HepG2 (cell line): Measurements from ENCODE around the gene MACROD2. TPM values are rescaled to one million over a fixed set of nuclear protein-coding genes. Genes with fewer than 3 reads are reported as not detected.

Experiments used
- ATAC-seq: fragments of 200-7000 bp; cut with Tn5 transposase; 3 replicates; pipeline ENCODE4 v1.9.1; 2020; ENCODE audit warnings: mild to moderate bottlenecking, moderate library complexity
- BruUV-seq: library from RNA; stranded (reverse); fragments of 400-500 nt; replicated peaks from 2 replicates; lab custom pipeline; 2021; lab: Mats Ljungman, UMichigan
- CTCF ChIA-PET: fragments of 300-600 bp; formaldehyde crosslinking; extraction: SDS; loops from one replicate; lab custom pipeline; 2021; ENCODE audit warnings: low total read pairs, inconsistent platforms, low intra/inter-chr PET ratio; lab: Yijun Ruan, JAX
- POLR2A ChIA-PET: fragments of 350-600 bp; sonication (Branson Sonifier 250); formaldehyde crosslinking; loops from one replicate; lab custom pipeline; 2020; ENCODE audit warnings: antibody characterized with exemption, inconsistent platforms; lab: Yijun Ruan, JAX
- DNase-seq: peaks from one replicate; pipeline ENCODE4 v3.0.0-alpha.2; 2015; ENCODE audit warnings: low spot score
- FAIRE-seq: peaks from 3 replicates; lab custom pipeline; 2011; peaks lifted over from hg19 to GRCh38; lab: Jason Lieb, UNC
- H2AFZ ChIP-seq: one replicate; pipeline ENCODE4 v1.6.1; 2011; ENCODE audit warnings: low read length, inconsistent platforms
- H3K27ac ChIP-seq: fragments of 300-600 bp; 3 replicates; pipeline ENCODE4 v1.8.0; 2011; ENCODE audit warnings: mixed run types, mild to moderate bottlenecking, mixed read lengths, low read length, inconsistent platforms; ENCODE audit not compliant: insufficient read depth; ENCODE audit errors: extremely low read length
- H3K27me3 ChIP-seq, 2 experiments: fragments of 200-600 bp in 1 of 2; 2 replicates in 1 of 2; 3 replicates in 1 of 2; pipeline versions ENCODE4 v1.6.0 to v1.8.0; 2011; ENCODE audit warnings: low read length in 2 of 2, mild to moderate bottlenecking in 2 of 2, moderate library complexity in 2 of 2, inconsistent platforms in 1 of 2; ENCODE audit not compliant: insufficient read depth in 2 of 2, control insufficient read depth in 1 of 2
- H3K36me3 ChIP-seq, 2 experiments: fragments of 200-600 bp in 1 of 2; replicated peaks in 1 of 2; 2 replicates in 1 of 2; 3 replicates in 1 of 2; pipeline versions ENCODE4 v1.5.1 to v1.8.0; 2011; ENCODE audit warnings: low read length in 2 of 2, inconsistent platforms in 1 of 2; ENCODE audit not compliant: insufficient read depth in 2 of 2, control insufficient read depth in 1 of 2
- H3K4me1 ChIP-seq: 2 replicates; pipeline ENCODE4 v1.5.1; 2012; ENCODE audit warnings: low read length, inconsistent platforms; ENCODE audit not compliant: insufficient read depth
- H3K4me2 ChIP-seq: 2 replicates; pipeline ENCODE4 v1.6.0; 2011; ENCODE audit warnings: low read depth, low read length, inconsistent platforms
- H3K4me3 ChIP-seq, 3 experiments: fragments of 200-600 bp in 1 of 3; sonication (generic), shearing (Covaris generic) in 1 of 3; replicated peaks in 1 of 3; 2 replicates each; pipeline ENCODE4 v1.5.1; 2011 to 2016; ENCODE audit warnings: low read length in 3 of 3, inconsistent platforms in 2 of 3, low read depth in 2 of 3, mild to moderate bottlenecking in 2 of 3, control low read depth in 1 of 3, mixed read lengths in 1 of 3; ENCODE audit not compliant: insufficient read depth in 1 of 3
- H3K79me2 ChIP-seq: one replicate; pipeline ENCODE4 v1.6.1; 2011; ENCODE audit warnings: low read length, inconsistent platforms; ENCODE audit not compliant: insufficient read depth
- H3K9ac ChIP-seq: 2 replicates; pipeline ENCODE4 v1.6.0; 2011; ENCODE audit warnings: mild to moderate bottlenecking, low read depth, low read length, inconsistent platforms; ENCODE audit not compliant: insufficient read depth
- H3K9me3 ChIP-seq: 2 replicates; pipeline ENCODE4 v1.5.1; 2012; ENCODE audit warnings: mild to moderate bottlenecking, low read length
- H4K20me1 ChIP-seq: 2 replicates; pipeline ENCODE4 v1.6.0; 2011; ENCODE audit warnings: inconsistent platforms, mild to moderate bottlenecking, low read length, moderate library complexity; ENCODE audit not compliant: insufficient read depth
- ARNTL ChIP-seq: sonication (generic); formaldehyde crosslinking; IDR thresholded peaks from 2 replicates; pipeline ENCODE4 v1.4.0; 2020; ENCODE audit warnings: mild to moderate bottlenecking, missing genetic modification reagents
- FOXO1 ChIP-seq: sonication (generic); formaldehyde crosslinking; IDR thresholded peaks from 2 replicates; pipeline ENCODE4 v1.4.0; 2020; ENCODE audit warnings: missing genetic modification reagents
- RORA ChIP-seq: sonication (generic); formaldehyde crosslinking; IDR thresholded peaks from 2 replicates; pipeline ENCODE4 v1.5.0; 2020; ENCODE audit warnings: mild to moderate bottlenecking, missing genetic modification reagents, moderate library complexity
- ZC3H13 ChIP-seq: sonication (generic); formaldehyde crosslinking; IDR thresholded peaks from 2 replicates; pipeline ENCODE4 v1.8.1; 2023; ENCODE audit warnings: mild to moderate bottlenecking, missing genetic modification reagents, moderate library complexity
- ZNF24 ChIP-seq: fragments of 450-650 bp; IDR thresholded peaks from 2 replicates; pipeline ENCODE4 v1.6.1; 2017; ENCODE audit warnings: antibody characterized with exemption, mild to moderate bottlenecking
- ZNF562 ChIP-seq: sonication (generic); formaldehyde crosslinking; IDR thresholded peaks from 2 replicates; pipeline ENCODE4 v1.8.0; 2022; ENCODE audit warnings: missing genetic modification reagents, borderline replicate concordance
- WGBS: methylation state at CpG from one replicate; pipeline ENCODE4 v1.1.6; 2017; ENCODE audit warnings: low lambda C conversion rate; 5-methylcytosine and 5-hydroxymethylcytosine counted together
- in situ Hi-C: cut with HindIII; loops from 2 replicates; pipeline ENCODE4 v1.10.0; 2017; ENCODE audit warnings: low pct_unique_long_range_greater_than_20kb; ENCODE audit not compliant: extremely low pct_ligation_motif_present
- intact Hi-C: fragments of 100-400 bp; cut with micrococcal nuclease; formaldehyde crosslinking; loops from one replicate; pipeline ENCODE4 v1.10.0; 2022; ENCODE audit not compliant: unreplicated experiment
- polyA plus RNA-seq, 8 experiments: library from polyadenylated mRNA; depleted of rRNA in 3 of 8; stranded (reverse) in 7 of 8; unstranded in 1 of 8; fragments of >200 nt; fragmentation: Illumina TruSeq in 4 of 8; extraction: Trizol in 4 of 8; gene quantifications; 2 replicates each; pipeline versions ENCODE4 v1.2.1 to v1.2.3, GENCODE V29; 2011 to 2016; ENCODE audit warnings: low read depth in 4 of 8, missing spikeins in 1 of 8, mixed read lengths in 1 of 8; ENCODE audit not compliant: insufficient read depth in 1 of 8
- total RNA-seq, 5 experiments: library from RNA; depleted of rRNA; stranded (reverse); fragments of >200 nt; fragmentation: Illumina TruSeq; extraction: Trizol; gene quantifications; 2 replicates each; pipeline ENCODE4 v1.2.3, GENCODE V29; 2016; ENCODE audit warnings: low read depth in 1 of 5
- TF ChIP-seq, protein P1 (sequence below): sonication (generic); formaldehyde crosslinking; IDR thresholded peaks from 2 replicates; pipeline ENCODE4 v1.5.1; 2020; ENCODE audit warnings: missing genetic modification reagents, mild to moderate bottlenecking, borderline replicate concordance
- TF ChIP-seq, protein P2 (sequence below): sonication (generic); formaldehyde crosslinking; IDR thresholded peaks from 2 replicates; pipeline ENCODE4 v1.4.0; 2020; ENCODE audit warnings: mild to moderate bottlenecking, low read depth, missing genetic modification reagents
- TF ChIP-seq, protein P3 (sequence below): sonication (generic); formaldehyde crosslinking; IDR thresholded peaks from 2 replicates; pipeline ENCODE4 v1.5.1; 2020; ENCODE audit warnings: mild to moderate bottlenecking, missing genetic modification reagents, moderate library complexity
- TF ChIP-seq, protein P4 (sequence below): sonication (generic); formaldehyde crosslinking; IDR thresholded peaks from 2 replicates; pipeline ENCODE4 v1.4.0; 2020; ENCODE audit warnings: missing genetic modification reagents, borderline replicate concordance

The MACROD2 gene
- total and polyA plus RNA-seq, 2 of the 13 experiments (the other 11 are each of a cell fraction or from before 2014, with no cell fraction given) = 0.13 to 0.51 TPM

DNA sequence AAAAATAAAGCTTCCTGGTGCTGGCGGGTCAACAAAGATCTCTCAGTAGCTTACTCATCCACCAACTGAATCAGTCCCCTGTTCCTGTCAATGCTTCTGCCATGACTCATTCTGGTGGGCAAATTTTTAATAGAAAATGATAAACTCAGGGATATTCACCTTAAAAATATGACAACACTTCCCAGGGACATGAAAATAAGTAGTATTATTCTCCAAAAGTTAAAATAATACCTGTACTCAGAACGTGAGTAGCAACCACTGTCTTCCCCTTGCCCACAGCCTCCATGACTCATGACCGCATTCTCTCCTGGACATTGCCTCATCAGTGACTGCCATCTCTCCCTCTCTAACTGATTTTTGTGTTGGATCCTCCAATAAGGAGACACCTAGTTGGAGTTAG is 2025.7 kb downstream of the MACROD2 start:
- BruUV-seq = no TSS peak
- Histone ChIP-seq H3K4me2 (no peak overlapping the region), H3K4me1 (no peaks in the 10 kb centered on the region), H2AFZ (no peak overlapping the region), H3K4me3 (no peak overlapping the region), H4K20me1 (no peaks in the 10 kb centered on the region), H3K27ac (no peak overlapping the region), H3K9me3 (peaks cover 82% of the 10 kb centered on the region), H3K9ac (no peak overlapping the region), H3K27me3 (no peaks in the 10 kb centered on the region), H3K79me2 (no peaks in the 10 kb centered on the region), H3K36me3 (no peaks in the 10 kb centered on the region)
- ATAC-seq (no peak), DNase-seq (no peak), FAIRE-seq (no peak)
- ChIA-PET CTCF (no interaction called here), POLR2A (no interaction called here)
- WGBS = 41% methylated on average over 3 of the region's 3 CpGs
- TF ChIP-seq, protein P1, sequence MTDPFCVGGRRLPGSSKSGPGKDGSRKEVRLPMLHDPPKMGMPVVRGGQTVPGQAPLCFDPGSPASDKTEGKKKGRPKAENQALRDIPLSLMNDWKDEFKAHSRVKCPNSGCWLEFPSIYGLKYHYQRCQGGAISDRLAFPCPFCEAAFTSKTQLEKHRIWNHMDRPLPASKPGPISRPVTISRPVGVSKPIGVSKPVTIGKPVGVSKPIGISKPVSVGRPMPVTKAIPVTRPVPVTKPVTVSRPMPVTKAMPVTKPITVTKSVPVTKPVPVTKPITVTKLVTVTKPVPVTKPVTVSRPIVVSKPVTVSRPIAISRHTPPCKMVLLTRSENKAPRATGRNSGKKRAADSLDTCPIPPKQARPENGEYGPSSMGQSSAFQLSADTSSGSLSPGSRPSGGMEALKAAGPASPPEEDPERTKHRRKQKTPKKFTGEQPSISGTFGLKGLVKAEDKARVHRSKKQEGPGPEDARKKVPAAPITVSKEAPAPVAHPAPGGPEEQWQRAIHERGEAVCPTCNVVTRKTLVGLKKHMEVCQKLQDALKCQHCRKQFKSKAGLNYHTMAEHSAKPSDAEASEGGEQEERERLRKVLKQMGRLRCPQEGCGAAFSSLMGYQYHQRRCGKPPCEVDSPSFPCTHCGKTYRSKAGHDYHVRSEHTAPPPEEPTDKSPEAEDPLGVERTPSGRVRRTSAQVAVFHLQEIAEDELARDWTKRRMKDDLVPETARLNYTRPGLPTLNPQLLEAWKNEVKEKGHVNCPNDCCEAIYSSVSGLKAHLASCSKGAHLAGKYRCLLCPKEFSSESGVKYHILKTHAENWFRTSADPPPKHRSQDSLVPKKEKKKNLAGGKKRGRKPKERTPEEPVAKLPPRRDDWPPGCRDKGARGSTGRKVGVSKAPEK (CRISPR knock-in tag) = no peak
- TF ChIP-seq, protein P2, sequence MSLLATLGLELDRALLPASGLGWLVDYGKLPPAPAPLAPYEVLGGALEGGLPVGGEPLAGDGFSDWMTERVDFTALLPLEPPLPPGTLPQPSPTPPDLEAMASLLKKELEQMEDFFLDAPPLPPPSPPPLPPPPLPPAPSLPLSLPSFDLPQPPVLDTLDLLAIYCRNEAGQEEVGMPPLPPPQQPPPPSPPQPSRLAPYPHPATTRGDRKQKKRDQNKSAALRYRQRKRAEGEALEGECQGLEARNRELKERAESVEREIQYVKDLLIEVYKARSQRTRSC (CRISPR knock-in tag) = no peak
- TF ChIP-seq ZC3H13 (CRISPR knock-in tag) (no peak), RORA (no peak), ZNF24 (no peak), ARNTL (no peak), ZNF562 (CRISPR knock-in tag) (no peak), FOXO1 (CRISPR knock-in tag) (no peak)
- TF ChIP-seq, protein P3, sequence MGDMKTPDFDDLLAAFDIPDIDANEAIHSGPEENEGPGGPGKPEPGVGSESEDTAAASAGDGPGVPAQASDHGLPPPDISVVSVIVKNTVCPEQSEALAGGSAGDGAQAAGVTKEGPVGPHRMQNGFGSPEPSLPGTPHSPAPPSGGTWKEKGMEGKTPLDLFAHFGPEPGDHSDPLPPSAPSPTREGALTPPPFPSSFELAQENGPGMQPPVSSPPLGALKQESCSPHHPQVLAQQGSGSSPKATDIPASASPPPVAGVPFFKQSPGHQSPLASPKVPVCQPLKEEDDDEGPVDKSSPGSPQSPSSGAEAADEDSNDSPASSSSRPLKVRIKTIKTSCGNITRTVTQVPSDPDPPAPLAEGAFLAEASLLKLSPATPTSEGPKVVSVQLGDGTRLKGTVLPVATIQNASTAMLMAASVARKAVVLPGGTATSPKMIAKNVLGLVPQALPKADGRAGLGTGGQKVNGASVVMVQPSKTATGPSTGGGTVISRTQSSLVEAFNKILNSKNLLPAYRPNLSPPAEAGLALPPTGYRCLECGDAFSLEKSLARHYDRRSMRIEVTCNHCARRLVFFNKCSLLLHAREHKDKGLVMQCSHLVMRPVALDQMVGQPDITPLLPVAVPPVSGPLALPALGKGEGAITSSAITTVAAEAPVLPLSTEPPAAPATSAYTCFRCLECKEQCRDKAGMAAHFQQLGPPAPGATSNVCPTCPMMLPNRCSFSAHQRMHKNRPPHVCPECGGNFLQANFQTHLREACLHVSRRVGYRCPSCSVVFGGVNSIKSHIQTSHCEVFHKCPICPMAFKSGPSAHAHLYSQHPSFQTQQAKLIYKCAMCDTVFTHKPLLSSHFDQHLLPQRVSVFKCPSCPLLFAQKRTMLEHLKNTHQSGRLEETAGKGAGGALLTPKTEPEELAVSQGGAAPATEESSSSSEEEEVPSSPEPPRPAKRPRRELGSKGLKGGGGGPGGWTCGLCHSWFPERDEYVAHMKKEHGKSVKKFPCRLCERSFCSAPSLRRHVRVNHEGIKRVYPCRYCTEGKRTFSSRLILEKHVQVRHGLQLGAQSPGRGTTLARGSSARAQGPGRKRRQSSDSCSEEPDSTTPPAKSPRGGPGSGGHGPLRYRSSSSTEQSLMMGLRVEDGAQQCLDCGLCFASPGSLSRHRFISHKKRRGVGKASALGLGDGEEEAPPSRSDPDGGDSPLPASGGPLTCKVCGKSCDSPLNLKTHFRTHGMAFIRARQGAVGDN (CRISPR knock-in tag) = no peak
- TF ChIP-seq, protein P4, sequence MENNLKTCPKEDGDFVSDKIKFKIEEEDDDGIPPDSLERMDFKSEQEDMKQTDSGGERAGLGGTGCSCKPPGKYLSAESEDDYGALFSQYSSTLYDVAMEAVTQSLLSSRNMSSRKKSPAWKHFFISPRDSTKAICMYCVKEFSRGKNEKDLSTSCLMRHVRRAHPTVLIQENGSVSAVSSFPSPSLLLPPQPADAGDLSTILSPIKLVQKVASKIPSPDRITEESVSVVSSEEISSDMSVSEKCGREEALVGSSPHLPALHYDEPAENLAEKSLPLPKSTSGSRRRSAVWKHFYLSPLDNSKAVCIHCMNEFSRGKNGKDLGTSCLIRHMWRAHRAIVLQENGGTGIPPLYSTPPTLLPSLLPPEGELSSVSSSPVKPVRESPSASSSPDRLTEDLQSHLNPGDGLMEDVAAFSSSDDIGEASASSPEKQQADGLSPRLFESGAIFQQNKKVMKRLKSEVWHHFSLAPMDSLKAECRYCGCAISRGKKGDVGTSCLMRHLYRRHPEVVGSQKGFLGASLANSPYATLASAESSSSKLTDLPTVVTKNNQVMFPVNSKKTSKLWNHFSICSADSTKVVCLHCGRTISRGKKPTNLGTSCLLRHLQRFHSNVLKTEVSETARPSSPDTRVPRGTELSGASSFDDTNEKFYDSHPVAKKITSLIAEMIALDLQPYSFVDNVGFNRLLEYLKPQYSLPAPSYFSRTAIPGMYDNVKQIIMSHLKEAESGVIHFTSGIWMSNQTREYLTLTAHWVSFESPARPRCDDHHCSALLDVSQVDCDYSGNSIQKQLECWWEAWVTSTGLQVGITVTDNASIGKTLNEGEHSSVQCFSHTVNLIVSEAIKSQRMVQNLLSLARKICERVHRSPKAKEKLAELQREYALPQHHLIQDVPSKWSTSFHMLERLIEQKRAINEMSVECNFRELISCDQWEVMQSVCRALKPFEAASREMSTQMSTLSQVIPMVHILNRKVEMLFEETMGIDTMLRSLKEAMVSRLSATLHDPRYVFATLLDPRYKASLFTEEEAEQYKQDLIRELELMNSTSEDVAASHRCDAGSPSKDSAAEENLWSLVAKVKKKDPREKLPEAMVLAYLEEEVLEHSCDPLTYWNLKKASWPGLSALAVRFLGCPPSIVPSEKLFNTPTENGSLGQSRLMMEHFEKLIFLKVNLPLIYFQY (CRISPR knock-in tag) = no peak
- intact Hi-C loops = no loop called here
- in situ Hi-C loops = no loop called here
